Parathyroid adenoma (tissue), 2 donors: ENCODE measurements around the gene TCHHL1.

Experiments used
- H2AFZ ChIP-seq: fragments of 300-600 bp; sonication (generic); one replicate; pipeline ENCODE4 v1.7.0; 2017; ENCODE audit warnings: antibody characterized with exemption, mild to moderate bottlenecking
- H3K27ac ChIP-seq: fragments of 300-600 bp; sonication (generic); one replicate; pipeline ENCODE4 v1.7.0; 2017
- H3K27me3 ChIP-seq: fragments of 300-600 bp; sonication (generic); one replicate; pipeline ENCODE4 v1.7.0; 2017; ENCODE audit warnings: low read length; ENCODE audit not compliant: control insufficient read depth, insufficient read depth
- H3K36me3 ChIP-seq: fragments of 300-600 bp; sonication (generic); one replicate; pipeline ENCODE4 v1.7.0; 2017; ENCODE audit warnings: low read length; ENCODE audit not compliant: control insufficient read depth, insufficient read depth
- H3K4me1 ChIP-seq: fragments of 300-600 bp; sonication (generic); one replicate; pipeline ENCODE4 v1.7.0; 2017; ENCODE audit warnings: control low read depth
- H3K4me2 ChIP-seq: fragments of 300-600 bp; sonication (generic); one replicate; pipeline ENCODE4 v1.7.0; 2017; ENCODE audit warnings: low read length
- H3K4me3 ChIP-seq: fragments of 300-600 bp; sonication (generic); one replicate; pipeline ENCODE4 v1.7.0; 2017; ENCODE audit warnings: low read depth, low read length
- H3K79me2 ChIP-seq: fragments of 300-600 bp; sonication (generic); one replicate; pipeline ENCODE4 v1.7.0; 2017; ENCODE audit warnings: control low read depth
- H3K9ac ChIP-seq: fragments of 300-600 bp; sonication (generic); one replicate; pipeline ENCODE4 v1.7.0; 2017; ENCODE audit warnings: mild to moderate bottlenecking
- H3K9me3 ChIP-seq: fragments of 300-600 bp; sonication (generic); one replicate; pipeline ENCODE4 v1.7.0; 2017; ENCODE audit warnings: low read length; ENCODE audit not compliant: control insufficient read depth
- TF ChIP-seq, protein P1 (sequence below): fragments of 300-600 bp; sonication (generic); IDR thresholded peaks from one replicate; pipeline ENCODE4 v1.7.0; 2017; ENCODE audit warnings: antibody characterized with exemption, mild to moderate bottlenecking
- donor health status: primary hyperparathyroidism.

Gene TCHHL1

DNA sequence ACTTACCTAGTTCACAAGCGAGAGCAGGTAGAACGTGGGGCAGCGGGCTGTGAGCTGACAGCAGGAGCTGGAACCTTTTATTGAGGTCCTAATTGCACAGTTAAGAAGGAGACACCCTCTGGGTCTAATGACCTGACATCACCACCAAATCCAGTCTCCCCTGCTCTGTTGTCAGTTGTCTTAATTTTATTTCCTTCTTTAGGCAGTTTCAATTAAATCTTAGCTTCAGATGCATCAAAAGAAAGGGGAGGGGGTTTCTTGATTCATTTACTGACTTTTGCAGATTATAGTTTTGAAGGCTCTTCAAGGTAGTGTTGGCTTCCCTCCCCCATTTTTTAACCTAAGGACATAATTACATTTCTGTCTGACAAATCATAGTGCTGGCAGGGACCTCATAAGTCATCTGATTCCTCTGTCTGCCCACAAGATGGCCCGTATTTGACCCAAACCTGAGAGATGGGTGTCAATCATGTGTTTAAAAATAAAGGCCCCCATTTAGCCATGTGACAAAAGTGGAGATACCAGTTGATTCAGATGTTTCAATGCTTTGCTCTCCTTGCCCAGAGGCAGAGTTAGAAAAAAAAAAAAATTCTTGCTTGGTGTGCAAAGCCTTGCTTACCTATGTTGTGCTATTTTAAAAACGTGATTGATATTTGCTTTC, at the start of gene TCHHL1:
Gene TCHHL1 (minus strand): TSS at position 51 of the 661 bp plus-strand sequence. CDS start 921 bp downstream, outside the sequence.
- H3K27ac ChIP-seq, result no peak within 1 kb of the TSS
- no peak within 1 kb of the TSS for H2AFZ ChIP-seq
- H3K36me3 ChIP-seq, result no peaks in the 10 kb centered on the region
- no peak within 1 kb of the TSS for H3K4me2 ChIP-seq
- no peaks in the 10 kb centered on the region for H3K79me2 ChIP-seq
- H3K9ac ChIP-seq, result no peak within 1 kb of the TSS
- no peaks in the 10 kb centered on the region for H3K27me3 ChIP-seq
- no peaks in the 10 kb centered on the region for H3K9me3 ChIP-seq
- H3K4me1 ChIP-seq, result no peaks in the 10 kb centered on the region
- TF ChIP-seq, protein P1, sequence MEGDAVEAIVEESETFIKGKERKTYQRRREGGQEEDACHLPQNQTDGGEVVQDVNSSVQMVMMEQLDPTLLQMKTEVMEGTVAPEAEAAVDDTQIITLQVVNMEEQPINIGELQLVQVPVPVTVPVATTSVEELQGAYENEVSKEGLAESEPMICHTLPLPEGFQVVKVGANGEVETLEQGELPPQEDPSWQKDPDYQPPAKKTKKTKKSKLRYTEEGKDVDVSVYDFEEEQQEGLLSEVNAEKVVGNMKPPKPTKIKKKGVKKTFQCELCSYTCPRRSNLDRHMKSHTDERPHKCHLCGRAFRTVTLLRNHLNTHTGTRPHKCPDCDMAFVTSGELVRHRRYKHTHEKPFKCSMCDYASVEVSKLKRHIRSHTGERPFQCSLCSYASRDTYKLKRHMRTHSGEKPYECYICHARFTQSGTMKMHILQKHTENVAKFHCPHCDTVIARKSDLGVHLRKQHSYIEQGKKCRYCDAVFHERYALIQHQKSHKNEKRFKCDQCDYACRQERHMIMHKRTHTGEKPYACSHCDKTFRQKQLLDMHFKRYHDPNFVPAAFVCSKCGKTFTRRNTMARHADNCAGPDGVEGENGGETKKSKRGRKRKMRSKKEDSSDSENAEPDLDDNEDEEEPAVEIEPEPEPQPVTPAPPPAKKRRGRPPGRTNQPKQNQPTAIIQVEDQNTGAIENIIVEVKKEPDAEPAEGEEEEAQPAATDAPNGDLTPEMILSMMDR, result no peak
- no peak within 1 kb of the TSS for H3K4me3 ChIP-seq

DNA sequence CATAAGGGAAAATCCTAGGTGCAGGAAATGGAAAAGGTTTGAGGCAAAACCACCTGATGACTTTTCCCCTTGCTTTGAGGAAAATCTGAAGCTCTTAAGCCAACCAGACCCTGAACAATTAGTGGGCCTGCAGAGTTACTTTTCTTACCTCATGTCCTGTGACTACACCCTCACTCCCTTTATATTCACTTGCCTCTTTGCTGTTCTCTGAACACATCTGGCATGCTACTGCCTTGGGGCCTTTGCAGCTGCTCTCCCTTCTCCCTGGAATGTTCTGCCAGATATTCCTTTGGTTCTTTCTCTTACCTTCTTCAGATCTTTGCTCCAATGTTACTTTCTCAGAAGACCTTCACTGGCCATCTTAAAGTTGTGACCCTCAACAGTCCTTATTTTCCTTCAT, 48.4 kb upstream of the TCHHL1 start:
- H3K79me2 ChIP-seq, result no peaks in the 10 kb centered on the region
- no peak overlapping the region for H3K9ac ChIP-seq
- H3K27me3 ChIP-seq, result no peaks in the 10 kb centered on the region
- H3K4me3 ChIP-seq, result no peak overlapping the region
- H3K4me2 ChIP-seq, result no peak overlapping the region
- H3K36me3 ChIP-seq, result no peaks in the 10 kb centered on the region
- no peaks in the 10 kb centered on the region for H3K4me1 ChIP-seq
- H3K27ac ChIP-seq, result no peak overlapping the region
- TF ChIP-seq, protein P1, result no peak
- no peak overlapping the region for H2AFZ ChIP-seq
- H3K9me3 ChIP-seq, result no peaks in the 10 kb centered on the region

DNA sequence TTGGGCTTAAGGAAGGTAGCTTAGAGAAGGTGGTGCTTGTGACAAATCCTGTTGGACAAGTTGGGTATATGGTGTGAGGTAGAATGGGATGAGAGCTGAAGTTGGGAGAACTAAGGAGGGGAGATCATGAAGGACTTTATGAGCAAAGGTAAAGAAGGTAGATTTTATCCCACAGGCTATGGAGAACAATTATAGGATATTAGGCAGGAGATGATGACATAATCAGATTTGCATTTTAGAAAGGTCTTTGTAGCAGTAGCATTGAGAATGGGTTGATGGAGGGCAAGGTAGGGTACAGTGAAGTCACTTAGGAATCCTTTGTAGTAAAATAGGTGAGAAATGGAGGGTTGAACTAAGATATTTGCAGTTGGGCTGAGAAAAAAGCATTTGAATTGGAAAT, 41.3 kb upstream of the TCHHL1 start:
- Histone ChIP-seq H3K27ac (no peak overlapping the region), H3K79me2 (no peaks in the 10 kb centered on the region), H3K27me3 (no peaks in the 10 kb centered on the region), H3K9ac (no peak overlapping the region), H3K36me3 (no peaks in the 10 kb centered on the region), H2AFZ (no peak overlapping the region), H3K9me3 (no peaks in the 10 kb centered on the region), H3K4me3 (no peak overlapping the region), H3K4me2 (no peak overlapping the region), H3K4me1 (no peaks in the 10 kb centered on the region)
- TF ChIP-seq, protein P1, result no peak

DNA sequence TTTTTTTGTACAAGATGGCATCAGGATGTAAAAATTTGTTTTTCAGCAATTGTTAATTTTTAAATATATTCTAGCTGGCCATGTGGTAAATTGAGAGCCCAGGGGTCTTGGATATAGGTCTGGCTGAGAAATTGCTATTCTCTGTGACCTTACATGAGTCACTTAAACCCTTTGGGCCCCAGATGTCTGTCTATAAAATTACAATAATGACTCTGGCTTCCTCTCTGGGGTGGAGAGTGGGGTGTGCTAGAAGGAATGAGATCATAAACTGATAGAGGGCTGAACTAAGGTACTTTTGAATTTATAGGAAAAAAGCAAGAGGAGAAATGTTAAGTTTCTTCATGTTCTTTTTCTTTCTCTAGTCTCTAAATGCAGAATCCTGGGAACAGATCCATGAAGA, 38.8 kb upstream of the TCHHL1 start:
- Histone ChIP-seq H3K27ac (no peak overlapping the region), H3K79me2 (no peaks in the 10 kb centered on the region), H3K27me3 (no peaks in the 10 kb centered on the region), H3K4me3 (no peak overlapping the region), H2AFZ (no peak overlapping the region), H3K4me2 (no peak overlapping the region), H3K4me1 (no peaks in the 10 kb centered on the region), H3K9me3 (no peaks in the 10 kb centered on the region), H3K36me3 (no peaks in the 10 kb centered on the region), H3K9ac (no peak overlapping the region)
- TF ChIP-seq, protein P1, result no peak

DNA sequence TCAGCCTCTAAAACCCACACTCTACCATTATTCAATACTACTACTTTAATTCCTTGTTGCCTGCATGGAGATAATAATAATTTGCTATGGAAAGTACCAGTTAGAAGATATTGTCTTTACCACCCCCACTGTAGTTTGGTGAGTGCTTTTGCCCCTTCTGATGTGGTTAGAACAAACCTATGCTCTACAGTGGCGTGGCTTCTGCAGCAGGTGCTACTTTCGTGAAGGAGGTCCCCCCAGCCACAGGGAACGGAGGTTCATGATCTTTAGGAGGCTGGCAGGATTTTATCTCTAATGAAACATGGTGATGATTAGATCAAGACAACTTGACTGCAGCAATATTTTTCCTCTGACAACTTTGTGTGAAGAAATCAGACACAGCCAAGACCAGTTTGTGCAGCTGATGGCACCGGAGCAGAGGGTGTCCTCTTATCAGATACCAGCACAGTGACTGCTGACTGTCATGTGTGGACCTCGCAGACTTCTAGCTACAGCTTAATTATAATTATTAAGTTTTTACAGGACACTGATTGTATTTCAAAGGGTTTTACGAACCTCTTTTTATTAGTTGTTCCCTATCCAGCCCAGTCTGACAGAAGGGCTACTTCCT, 37.1 kb upstream of the TCHHL1 start:
- Histone ChIP-seq H3K4me2 (no peak overlapping the region), H2AFZ (no peak overlapping the region), H3K27ac (no peak overlapping the region), H3K4me3 (no peak overlapping the region), H3K79me2 (no peaks in the 10 kb centered on the region), H3K36me3 (no peaks in the 10 kb centered on the region), H3K9me3 (no peaks in the 10 kb centered on the region), H3K4me1 (no peaks in the 10 kb centered on the region), H3K9ac (no peak overlapping the region), H3K27me3 (no peaks in the 10 kb centered on the region)
- TF ChIP-seq, protein P1, result no peak
